Measurements from ENCODE around the gene OTUD1. TPM values are rescaled to one million over a fixed set of nuclear protein-coding genes. Genes with fewer than 3 reads are reported as not detected.
A peak's percentile ranks its signal among the peaks of the same experiment; 100 is the strongest.

The OTUD1 gene
- total RNA-seq, 2 donors from 2014 or later: 6.6 to 20.7 TPM

DNA sequence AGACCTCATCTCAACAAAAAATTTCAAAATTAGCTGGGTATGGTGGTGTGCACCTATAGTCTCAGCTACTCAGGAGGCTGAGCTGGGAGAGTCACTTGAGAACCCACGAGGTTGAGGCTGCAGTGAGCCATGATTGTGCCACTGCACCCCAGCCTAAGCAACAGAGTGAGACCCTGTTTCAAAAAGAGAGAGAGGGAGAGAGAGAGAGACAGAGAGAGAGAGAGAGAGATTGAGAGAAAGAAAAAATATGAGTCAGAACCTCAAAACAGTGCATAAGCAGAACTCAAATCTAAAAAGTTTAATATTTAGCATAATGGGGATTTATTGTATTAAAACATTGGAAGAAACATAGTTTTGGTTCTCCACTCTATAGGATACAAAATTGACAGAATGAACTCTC is 17.5 kb upstream of the OTUD1 start:
- intact Hi-C loops (cut with DNase I): no loop called here
- no peak overlapping the region for H3K4me3 ChIP-seq
- H3K9me3 ChIP-seq: no peaks in the 10 kb centered on the region
- TF ChIP-seq, protein P1, sequence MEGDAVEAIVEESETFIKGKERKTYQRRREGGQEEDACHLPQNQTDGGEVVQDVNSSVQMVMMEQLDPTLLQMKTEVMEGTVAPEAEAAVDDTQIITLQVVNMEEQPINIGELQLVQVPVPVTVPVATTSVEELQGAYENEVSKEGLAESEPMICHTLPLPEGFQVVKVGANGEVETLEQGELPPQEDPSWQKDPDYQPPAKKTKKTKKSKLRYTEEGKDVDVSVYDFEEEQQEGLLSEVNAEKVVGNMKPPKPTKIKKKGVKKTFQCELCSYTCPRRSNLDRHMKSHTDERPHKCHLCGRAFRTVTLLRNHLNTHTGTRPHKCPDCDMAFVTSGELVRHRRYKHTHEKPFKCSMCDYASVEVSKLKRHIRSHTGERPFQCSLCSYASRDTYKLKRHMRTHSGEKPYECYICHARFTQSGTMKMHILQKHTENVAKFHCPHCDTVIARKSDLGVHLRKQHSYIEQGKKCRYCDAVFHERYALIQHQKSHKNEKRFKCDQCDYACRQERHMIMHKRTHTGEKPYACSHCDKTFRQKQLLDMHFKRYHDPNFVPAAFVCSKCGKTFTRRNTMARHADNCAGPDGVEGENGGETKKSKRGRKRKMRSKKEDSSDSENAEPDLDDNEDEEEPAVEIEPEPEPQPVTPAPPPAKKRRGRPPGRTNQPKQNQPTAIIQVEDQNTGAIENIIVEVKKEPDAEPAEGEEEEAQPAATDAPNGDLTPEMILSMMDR (IDR thresholded peaks at IDR 0.05): no peak
- no peak overlapping the region for H3K9ac ChIP-seq (ENCODE audit: low read depth in 2 of 2, low read length in 2 of 2)
- DNase-seq: no peak
- no peaks in the 10 kb centered on the region for H3K4me1 ChIP-seq
- H3K27ac ChIP-seq: no peak overlapping the region
- no peaks in the 10 kb centered on the region for H3K36me3 ChIP-seq
- H3K27me3 ChIP-seq: no peaks in the 10 kb centered on the region

DNA sequence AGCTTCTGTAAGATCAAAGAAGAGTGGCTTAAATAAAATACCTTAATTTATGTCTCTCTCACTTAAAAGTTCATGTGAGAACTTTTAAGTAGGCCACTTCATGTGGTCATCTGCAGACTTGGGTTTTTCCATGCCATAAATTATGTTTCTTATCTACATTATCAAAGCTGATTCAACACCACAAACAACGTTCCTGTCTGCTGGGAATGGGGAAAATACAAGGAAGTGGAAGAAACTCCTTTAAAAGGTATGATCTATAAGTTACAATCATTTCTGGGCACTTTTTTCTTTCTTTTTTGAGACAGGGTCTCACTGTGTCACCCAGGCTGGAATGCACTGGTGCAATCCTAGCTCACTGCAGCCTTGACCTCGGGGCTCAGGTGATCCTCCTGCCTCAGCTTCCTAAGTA is 16.9 kb upstream of the OTUD1 start:
- Histone ChIP-seq H3K4me3 (no peak overlapping the region), H3K27me3 (no peaks in the 10 kb centered on the region), H3K27ac (no peak overlapping the region), H3K36me3 (no peaks in the 10 kb centered on the region), H3K4me1 (no peaks in the 10 kb centered on the region), H3K9me3 (no peaks in the 10 kb centered on the region), H3K9ac (ENCODE audit: low read depth in 2 of 2, low read length in 2 of 2) (no peak overlapping the region)
- no peak for DNase-seq
- intact Hi-C loops (cut with DNase I): no loop called here
- TF ChIP-seq, protein P1 (IDR thresholded peaks at IDR 0.05): no peak

DNA sequence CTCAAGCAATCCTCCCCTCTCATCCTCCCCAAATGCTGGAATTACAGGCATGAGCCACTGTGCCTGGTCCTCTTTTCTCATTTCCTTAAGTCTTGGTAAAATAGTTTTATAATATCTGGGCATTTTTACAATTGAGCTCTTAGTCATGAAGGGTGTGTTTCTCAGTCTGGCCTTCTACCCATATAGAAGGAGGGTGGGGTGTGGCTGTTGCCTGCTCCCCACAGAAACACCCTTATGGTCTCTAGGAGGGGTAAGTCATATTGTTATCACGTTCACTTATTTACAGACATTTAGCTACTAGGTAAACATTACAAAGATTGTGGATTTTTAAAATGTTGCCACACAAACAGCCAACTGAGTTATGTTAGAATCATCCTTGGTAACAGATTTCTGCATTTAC is 6.7 kb upstream of the OTUD1 start:
- H3K4me1 ChIP-seq: no peaks in the 10 kb centered on the region
- DNase-seq: peak; percentile 30
- intact Hi-C loops (cut with DNase I): no loop called here
- H3K9ac ChIP-seq (ENCODE audit: low read depth in 2 of 2, low read length in 2 of 2): no peak overlapping the region
- peak overlapping the region; percentile 68 for H3K27ac ChIP-seq
- H3K4me3 ChIP-seq: no peak overlapping the region
- no peaks in the 10 kb centered on the region for H3K36me3 ChIP-seq
- TF ChIP-seq, protein P1 (IDR thresholded peaks at IDR 0.05): no peak
- no peaks in the 10 kb centered on the region for H3K27me3 ChIP-seq
- H3K9me3 ChIP-seq: no peaks in the 10 kb centered on the region

DNA sequence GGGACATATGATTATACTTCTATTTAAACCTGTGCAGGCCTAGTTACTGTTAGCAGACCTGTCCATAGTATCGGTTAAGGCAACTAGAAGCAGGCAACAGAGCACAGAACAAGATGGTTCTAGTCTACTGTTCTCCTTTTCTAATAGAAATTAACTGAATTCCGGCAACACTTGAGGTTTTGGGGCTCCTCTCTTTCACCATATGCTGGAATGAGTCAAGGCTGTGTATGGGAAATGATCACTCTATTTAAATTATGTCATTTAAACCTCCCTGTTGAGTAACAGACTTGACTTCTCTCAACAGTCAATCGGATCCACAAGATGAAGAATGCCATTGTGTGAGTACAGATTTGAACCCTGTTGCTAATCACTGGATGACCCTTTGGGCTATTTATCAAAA is 6.2 kb upstream of the OTUD1 start:
- no peaks in the 10 kb centered on the region for H3K4me1 ChIP-seq
- H3K4me3 ChIP-seq: no peak overlapping the region
- DNase-seq: no peak
- H3K27ac ChIP-seq: peak overlapping the region; percentile 68
- TF ChIP-seq, protein P1 (IDR thresholded peaks at IDR 0.05): no peak
- H3K36me3 ChIP-seq: no peaks in the 10 kb centered on the region
- H3K27me3 ChIP-seq: no peaks in the 10 kb centered on the region
- intact Hi-C loops (cut with DNase I): no loop called here
- H3K9me3 ChIP-seq: no peaks in the 10 kb centered on the region
- H3K9ac ChIP-seq (ENCODE audit: low read depth in 2 of 2, low read length in 2 of 2): no peak overlapping the region

DNA sequence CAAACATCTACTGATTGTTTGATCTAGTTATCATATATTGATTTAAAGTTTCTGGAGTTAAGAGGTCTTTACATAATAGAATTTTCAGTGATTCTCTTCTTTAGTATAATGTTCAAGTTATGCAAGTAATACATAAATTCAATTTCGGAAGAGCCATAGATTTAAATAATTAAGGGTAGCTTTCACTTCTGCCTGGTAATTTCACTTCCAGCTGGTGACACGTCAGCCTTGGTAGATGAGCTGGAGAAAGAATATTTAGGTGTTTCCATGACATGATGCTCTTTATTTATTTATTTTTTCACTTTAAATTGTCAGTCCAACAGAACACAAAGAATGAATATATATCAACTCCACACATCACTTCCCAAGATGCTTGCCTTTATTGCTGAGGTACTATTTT is 5.2 kb upstream of the OTUD1 start:
- TF ChIP-seq, protein P1 (IDR thresholded peaks at IDR 0.05): no peak
- intact Hi-C loops (cut with DNase I): no loop called here
- Histone ChIP-seq H3K4me3 (no peak overlapping the region), H3K27me3 (no peaks in the 10 kb centered on the region), H3K9me3 (no peaks in the 10 kb centered on the region), H3K36me3 (no peaks in the 10 kb centered on the region), H3K4me1 (no peaks in the 10 kb centered on the region), H3K9ac (ENCODE audit: low read depth in 2 of 2, low read length in 2 of 2) (no peak overlapping the region), H3K27ac (no peak overlapping the region)
- DNase-seq: no peak

DNA sequence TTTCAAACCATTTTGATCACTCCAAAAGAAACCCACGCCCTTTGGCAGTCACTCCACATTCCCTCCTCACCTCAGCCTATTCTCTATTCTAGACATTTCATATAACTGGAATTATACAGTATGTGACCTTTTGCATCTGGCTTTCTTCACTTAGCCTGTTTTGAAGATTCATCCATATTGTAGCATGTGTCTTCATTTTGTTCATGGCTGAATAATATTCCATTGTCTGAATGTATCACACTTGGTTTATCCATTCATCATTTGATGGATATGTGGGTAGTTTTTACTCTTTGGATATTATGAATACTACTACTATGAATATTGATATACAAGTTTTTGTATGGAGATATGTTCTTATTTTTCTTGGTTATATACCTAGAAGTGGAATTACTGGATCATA is 3.5 kb upstream of the OTUD1 start:
- Histone ChIP-seq H3K9me3 (no peaks in the 10 kb centered on the region), H3K4me3 (no peak overlapping the region), H3K9ac (ENCODE audit: low read depth in 2 of 2, low read length in 2 of 2) (no peak overlapping the region), H3K36me3 (no peaks in the 10 kb centered on the region), H3K4me1 (no peaks in the 10 kb centered on the region), H3K27ac (no peak overlapping the region), H3K27me3 (no peaks in the 10 kb centered on the region)
- TF ChIP-seq, protein P1 (IDR thresholded peaks at IDR 0.05): no peak
- no peak for DNase-seq
- intact Hi-C loops (cut with DNase I): no loop called here
